PC-9 (cell line): ENCODE data around the gene GON7.

ENCODE experiments used
- CTCF ChIP-seq: fragments of 200-600 bp; sonication (generic); conservative IDR thresholded peaks from 2 replicates; pipeline ENCODE4 v1.6.1; 2017; ENCODE audit warnings: mixed run types, antibody characterized with exemption, mild to moderate bottlenecking, moderate library complexity
- EZH2 ChIP-seq: fragments of 200-600 bp; sonication (generic); IDR thresholded peaks from 2 replicates; pipeline ENCODE4 v1.8.0; 2017; ENCODE audit warnings: antibody characterized with exemption, low read depth

- TF ChIP-seq CTCF (peak; percentile 52), EZH2 (no peak)
Observed at GRCh38 chr14:93160353-93160801, 46.5 kb downstream of the GON7 start.
